ENCODE results near the gene DGKA. TPM values are rescaled to one million over a fixed set of nuclear protein-coding genes. Genes with fewer than 3 reads are reported as not detected.

The DGKA gene
- total and polyA plus RNA-seq, 2 of the 13 experiments (the other 11 are each of a cell fraction or from before 2014, with no cell fraction given), result 2.4 to 5.4 TPM

GRCh38 chr12:55995366-55995765 is 64.4 kb downstream of the DGKA start (continued):
- no peak for TF ChIP-seq SRSF9 (IDR thresholded peaks at IDR 0.05; ENCODE audit: borderline replicate concordance, insufficient read depth, low read depth, low read length, poor library complexity, severe bottlenecking)
- TF ChIP-seq ZNF282 (IDR thresholded peaks at IDR 0.05; ENCODE audit: partially characterized antibody), result no peak
- TF ChIP-seq ZNF691 (CRISPR knock-in tag; IDR thresholded peaks at IDR 0.05; ENCODE audit: borderline replicate concordance, low read depth), result no peak
- TF ChIP-seq XRCC5 (optimal IDR thresholded peaks at IDR 0.05; ENCODE audit: low read length), result no peak
- no peak for TF ChIP-seq ZNF567 (CRISPR knock-in tag; IDR thresholded peaks at IDR 0.05; ENCODE audit: borderline replicate concordance)
- no peak for TF ChIP-seq MZF1 (CRISPR knock-in tag; IDR thresholded peaks at IDR 0.05; ENCODE audit: borderline replicate concordance)
- 0 out of 2 replicates have a peak, but pooled peaks have one; percentile 20 for TF ChIP-seq ARID5B (CRISPR knock-in tag; IDR thresholded peaks at IDR 0.05)
- TF ChIP-seq, protein P1, sequence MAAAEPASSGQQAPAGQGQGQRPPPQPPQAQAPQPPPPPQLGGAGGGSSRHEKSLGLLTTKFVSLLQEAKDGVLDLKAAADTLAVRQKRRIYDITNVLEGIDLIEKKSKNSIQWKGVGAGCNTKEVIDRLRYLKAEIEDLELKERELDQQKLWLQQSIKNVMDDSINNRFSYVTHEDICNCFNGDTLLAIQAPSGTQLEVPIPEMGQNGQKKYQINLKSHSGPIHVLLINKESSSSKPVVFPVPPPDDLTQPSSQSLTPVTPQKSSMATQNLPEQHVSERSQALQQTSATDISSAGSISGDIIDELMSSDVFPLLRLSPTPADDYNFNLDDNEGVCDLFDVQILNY (CRISPR knock-in tag; conservative IDR thresholded peaks at IDR 0.05), result no peak
- TF ChIP-seq ZNF460 (CRISPR knock-in tag; IDR thresholded peaks at IDR 0.05; ENCODE audit: borderline replicate concordance), result no peak
- TF ChIP-seq SMAD1 (CRISPR knock-in tag; IDR thresholded peaks at IDR 0.05; ENCODE audit: borderline replicate concordance, low read depth), result no peak
- no peak for TF ChIP-seq ZBTB7A (CRISPR knock-in tag; IDR thresholded peaks at IDR 0.05)
- no peak for TF ChIP-seq CTCF (CRISPR knock-in tag; IDR thresholded peaks at IDR 0.05)
- TF ChIP-seq FOXM1 (CRISPR knock-in tag; IDR thresholded peaks at IDR 0.05), result no peak
- TF ChIP-seq PRDM4 (CRISPR knock-in tag; IDR thresholded peaks at IDR 0.05; ENCODE audit: borderline replicate concordance), result no peak
- 0 out of 2 replicates have a peak, but pooled peaks have one; percentile 14 for TF ChIP-seq PAXIP1 (CRISPR knock-in tag; conservative IDR thresholded peaks at IDR 0.05)
